H1 (cell line): Measurements from ENCODE around the gene TIMM23. TPM values are rescaled to one million over a fixed set of nuclear protein-coding genes. Genes with fewer than 3 reads are reported as not detected.
A peak's percentile ranks its signal among the peaks of the same experiment; 100 is the strongest.

Source experiments
- CTCF ChIA-PET: fragments of 300-600 bp; sonication (Branson Sonifier 250); formaldehyde crosslinking; loops from one replicate; lab custom pipeline; 2021; ENCODE audit not compliant: partially characterized antibody; lab: Charles Lee
- POLR2A ChIA-PET: fragments of 300-600 bp; sonication (Branson Sonifier 250); formaldehyde crosslinking; loops from one replicate; lab custom pipeline; 2021; ENCODE audit warnings: inconsistent platforms; ENCODE audit not compliant: partially characterized antibody; lab: Charles Lee
- DNase-seq, 2 experiments: peaks; one replicate each; pipeline versions ENCODE4 v3.0.0 to v3.0.0-alpha.2; 2010 to 2022; ENCODE audit warnings: low spot score in 2 of 2, low read depth in 1 of 2, mixed read lengths in 1 of 2
- FAIRE-seq: peaks from 2 replicates; lab custom pipeline; 2011; peaks lifted over from hg19 to GRCh38; lab: Jason Lieb, UNC
- H2AFZ ChIP-seq: 2 replicates; pipeline ENCODE4 v1.8.1; 2012; ENCODE audit warnings: low read length, inconsistent platforms
- H2AK5ac ChIP-seq: 2 replicates; pipeline ENCODE4 v1.6.1; 2013; ENCODE audit warnings: low read depth, low read length
- H2BK120ac ChIP-seq: replicated peaks from 2 replicates; pipeline ENCODE3; 2013; ENCODE audit warnings: low read depth, low read length, inconsistent platforms
- H2BK12ac ChIP-seq: 2 replicates; pipeline ENCODE4 v1.6.1; 2013; ENCODE audit warnings: low read depth, low read length
- H2BK15ac ChIP-seq: 2 replicates; pipeline ENCODE4 v1.6.1; 2013; ENCODE audit warnings: low read length
- H2BK20ac ChIP-seq: 2 replicates; pipeline ENCODE4 v1.6.1; 2013; ENCODE audit warnings: low read length
- H2BK5ac ChIP-seq: 2 replicates; pipeline ENCODE4 v1.6.1; 2013; ENCODE audit warnings: low read depth, low read length
- H3K14ac ChIP-seq: 2 replicates; pipeline ENCODE4 v1.6.1; 2013; ENCODE audit warnings: inconsistent platforms; ENCODE audit not compliant: insufficient read length
- H3K18ac ChIP-seq: 2 replicates; pipeline ENCODE4 v1.6.1; 2013; ENCODE audit warnings: low read length; ENCODE audit errors: extremely low read depth
- H3K23ac ChIP-seq: 2 replicates; pipeline ENCODE4 v1.6.1; 2013; ENCODE audit warnings: inconsistent platforms; ENCODE audit not compliant: insufficient read length
- H3K23me2 ChIP-seq: 2 replicates; pipeline ENCODE4 v1.6.1; 2013; ENCODE audit warnings: low read depth, low read length
- H3K27ac ChIP-seq: 2 replicates; pipeline ENCODE4 v1.6.1; 2011; ENCODE audit warnings: low read depth, low read length, inconsistent platforms
- H3K27me3 ChIP-seq, 4 experiments: replicated peaks in 1 of 4; 1 replicate in 1 of 4; 2 replicates in 3 of 4; pipeline versions ENCODE4 v1.6.1 to v1.8.1; 2011 to 2013; ENCODE audit warnings: low read length in 3 of 4, mild to moderate bottlenecking in 3 of 4, inconsistent platforms in 2 of 4, mixed read lengths in 2 of 4, moderate library complexity in 1 of 4; ENCODE audit not compliant: control insufficient read depth in 3 of 4, insufficient read depth in 3 of 4; ENCODE audit errors: extremely low read depth in 1 of 4
- H3K36me3 ChIP-seq, 4 experiments: 2 replicates each; pipeline versions ENCODE4 v1.6.1 to v1.8.1; 2011 to 2013; ENCODE audit warnings: mild to moderate bottlenecking in 4 of 4, low read length in 3 of 4, moderate library complexity in 2 of 4, control low read depth in 1 of 4, inconsistent platforms in 1 of 4; ENCODE audit not compliant: insufficient read depth in 4 of 4, control insufficient read depth in 2 of 4
- H3K4ac ChIP-seq: replicated peaks from 2 replicates; pipeline ENCODE3; 2013; ENCODE audit warnings: low read length, low read depth, mixed read lengths, inconsistent platforms; ENCODE audit not compliant: insufficient read length
- H3K4me1 ChIP-seq, 4 experiments: replicated peaks in 1 of 4; 1 replicate in 1 of 4; 2 replicates in 3 of 4; pipeline versions ENCODE4 v1.6.1 to v1.8.1; 2011 to 2013; ENCODE audit warnings: low read length in 3 of 4, inconsistent platforms in 2 of 4, mixed read lengths in 1 of 4; ENCODE audit not compliant: insufficient read depth in 4 of 4, control insufficient read depth in 3 of 4
- H3K4me2 ChIP-seq, 2 experiments: 2 replicates each; pipeline versions ENCODE4 v1.6.1 to v1.8.1; 2011 to 2013; ENCODE audit warnings: low read depth in 2 of 2, low read length in 2 of 2, control low read depth in 1 of 2, inconsistent platforms in 1 of 2, mild to moderate bottlenecking in 1 of 2; ENCODE audit not compliant: insufficient read depth in 1 of 2
- H3K4me3 ChIP-seq, 4 experiments: fragments of 200-600, 300-600 bp in 1 of 4; sonication (generic), shearing (Covaris generic), sonication (Bioruptor Twin) in 1 of 4; 2 replicates each; pipeline versions ENCODE4 v1.5.1 to v1.8.1; 2011 to 2016; ENCODE audit warnings: low read length in 4 of 4, low read depth in 3 of 4, control low read depth in 2 of 4, inconsistent platforms in 2 of 4, mild to moderate bottlenecking in 2 of 4, mixed read lengths in 1 of 4, moderate library complexity in 1 of 4; ENCODE audit not compliant: insufficient read depth in 2 of 4; ENCODE audit errors: extremely low read depth in 1 of 4
- H3K56ac ChIP-seq: replicated peaks from 2 replicates; pipeline ENCODE3; 2013; ENCODE audit warnings: low read depth, mild to moderate bottlenecking, mixed read lengths, low read length, inconsistent platforms; ENCODE audit not compliant: insufficient read length
- H3K79me1 ChIP-seq: 2 replicates; pipeline ENCODE4 v1.6.1; 2013; ENCODE audit warnings: low read depth, low read length, control low read depth
- H3K79me2 ChIP-seq, 2 experiments: 2 replicates each; pipeline versions ENCODE4 v1.6.1 to v1.8.1; 2012 to 2013; ENCODE audit warnings: low read length in 2 of 2, mild to moderate bottlenecking in 2 of 2, inconsistent platforms in 1 of 2; ENCODE audit not compliant: insufficient read depth in 2 of 2, control insufficient read depth in 1 of 2
- H3K9ac ChIP-seq, 4 experiments: replicated peaks in 1 of 4; 1 replicate in 1 of 4; 2 replicates in 3 of 4; pipeline versions ENCODE4 v1.6.1 to v1.8.1; 2011 to 2013; ENCODE audit warnings: low read depth in 3 of 4, low read length in 3 of 4, control low read depth in 2 of 4, mild to moderate bottlenecking in 2 of 4, moderate library complexity in 2 of 4, inconsistent platforms in 1 of 4; ENCODE audit errors: extremely low read depth in 1 of 4
- H3K9me3 ChIP-seq, 2 experiments: 2 replicates each; pipeline versions ENCODE4 v1.6.1 to v1.8.1; 2012 to 2013; ENCODE audit warnings: mild to moderate bottlenecking in 2 of 2, moderate library complexity in 2 of 2, control low read depth in 1 of 2, inconsistent platforms in 1 of 2, low read depth in 1 of 2, low read length in 1 of 2, mixed read lengths in 1 of 2; ENCODE audit not compliant: insufficient read depth in 2 of 2
- H4K20me1 ChIP-seq, 2 experiments: replicated peaks in 1 of 2; 2 replicates each; pipeline versions ENCODE3 to v1.8.1; 2011 to 2013; ENCODE audit warnings: inconsistent platforms in 2 of 2, low read length in 2 of 2, mild to moderate bottlenecking in 1 of 2; ENCODE audit not compliant: insufficient read depth in 2 of 2, control insufficient read depth in 1 of 2
- H4K5ac ChIP-seq: 2 replicates; pipeline ENCODE4 v1.6.1; 2013; ENCODE audit warnings: low read length, low read depth, mixed read lengths, inconsistent platforms; ENCODE audit not compliant: insufficient read length
- H4K8ac ChIP-seq: 2 replicates; pipeline ENCODE4 v1.8.0; 2013; ENCODE audit warnings: mild to moderate bottlenecking, moderate library complexity, low read length, inconsistent platforms; ENCODE audit not compliant: insufficient read depth; ENCODE audit errors: extremely low read depth
- H4K91ac ChIP-seq: replicated peaks from 2 replicates; pipeline ENCODE3; 2013; ENCODE audit warnings: low read length, mixed read lengths, inconsistent platforms; ENCODE audit not compliant: insufficient read length
- FOSL1 ChIP-seq: IDR thresholded peaks from 2 replicates; pipeline ENCODE4 v1.6.1; 2011; ENCODE audit warnings: mild to moderate bottlenecking, low read depth, low read length, moderate library complexity; ENCODE audit not compliant: insufficient read depth
- RAD21 ChIP-seq, 2 experiments: IDR thresholded peaks in 1 of 2; conservative IDR thresholded peaks in 1 of 2; 2 replicates each; pipeline ENCODE4 v1.6.1; 2011; ENCODE audit warnings: low read depth in 2 of 2, low read length in 2 of 2, improper control_type of control experiment in 1 of 2, inconsistent platforms in 1 of 2, mild to moderate bottlenecking in 1 of 2, moderate library complexity in 1 of 2
- WGBS, 2 experiments: shearing (Covaris generic) in 1 of 2; methylation state at CpG; one replicate each; pipeline versions ENCODE4 v1.1.6 to v1.1.7; 2013 to 2015; ENCODE audit warnings: low lambda C conversion rate in 2 of 2, mixed read lengths in 2 of 2, inconsistent platforms in 1 of 2, low coverage in 1 of 2, missing lambda C conversion rate in 1 of 2; ENCODE audit not compliant: insufficient replicate concordance in 2 of 2, insufficient coverage in 1 of 2, insufficient read length in 1 of 2; ENCODE audit errors: extremely low coverage in 1 of 2, missing lambda C conversion rate in 1 of 2; 5-methylcytosine and 5-hydroxymethylcytosine counted together
- polyA plus RNA-seq, 7 experiments: library from polyadenylated mRNA; depleted of rRNA in 3 of 7; stranded (reverse) in 5 of 7; unstranded in 2 of 7; fragments of >200 nt in 5 of 7; fragments of 200-250 nt in 2 of 7; gene quantifications; 1 replicate in 5 of 7; 2 replicates in 1 of 7; 4 replicates in 1 of 7; pipeline versions ENCODE4 v1.2.1 to v1.2.3, GENCODE V29; 2011 to 2013; ENCODE audit warnings: missing spikeins in 2 of 7, mixed read lengths in 2 of 7
- total RNA-seq: library from RNA; stranded (reverse); fragmentation: NEBNext Ultra II Directional; extraction: Animal tissue kit (Norgen Biotek cat#: 25700); gene quantifications from 2 replicates; pipeline ENCODE4 v1.2.1, GENCODE V29; 2021

The TIMM23 gene
- total and polyA plus RNA-seq, 2 of the 8 experiments (the other 6 are each of a cell fraction or from before 2014, with no cell fraction given) = 101 to 130 TPM

DNA sequence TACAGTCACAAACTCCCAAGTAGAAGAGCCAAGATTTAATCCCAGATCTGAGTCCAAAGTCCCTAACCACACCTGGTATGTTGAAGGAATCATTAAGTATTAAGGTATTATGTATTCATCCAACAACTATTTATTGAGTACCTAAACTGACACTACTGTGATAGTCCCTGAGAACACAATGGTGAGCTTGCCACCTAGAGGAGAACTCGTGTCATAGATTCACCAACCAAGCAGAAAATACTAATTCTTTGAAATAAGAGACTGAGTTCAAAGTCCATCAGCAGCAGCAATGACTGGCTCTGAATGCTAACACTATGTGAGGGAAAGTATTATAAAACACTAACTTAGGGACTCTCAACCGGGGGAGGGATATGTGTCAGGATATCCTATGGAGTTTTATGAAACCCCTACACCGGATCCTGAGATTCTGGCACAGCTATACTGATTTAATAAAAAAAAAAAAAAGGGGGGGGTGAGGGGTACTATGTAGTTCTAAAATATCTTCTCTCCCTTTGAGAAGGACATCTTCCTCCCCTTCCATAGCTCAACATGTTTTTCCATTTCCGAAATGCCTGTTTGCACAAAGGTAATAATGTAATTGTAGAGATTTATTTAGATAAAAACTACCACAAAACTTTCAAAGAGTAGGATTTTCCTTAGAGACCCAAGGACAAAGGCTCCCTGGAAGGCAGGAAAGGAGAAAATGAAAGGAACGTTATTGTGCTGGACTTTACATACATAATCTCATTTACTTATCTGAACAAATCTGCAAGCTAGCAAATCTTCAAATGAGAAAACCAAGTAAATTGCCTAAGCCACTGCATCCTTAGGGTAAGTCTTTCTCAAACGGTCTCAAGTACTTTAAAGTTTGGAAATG, 56.5 kb downstream of the TIMM23 start:
- no peak overlapping the region for H4K5ac ChIP-seq
- no peak overlapping the region for H2BK12ac ChIP-seq
- no peaks in the 10 kb centered on the region for H3K36me3 ChIP-seq
- FAIRE-seq (no peak), DNase-seq (no peak)
- H2AK5ac ChIP-seq = no peak overlapping the region
- ChIA-PET POLR2A (interaction anchor here (0.6 to 0.8 kb wide), 2 partner anchors 14 to 18 kb away, joined by 3 to 4 read pairs; no protein-coding TSS in a partner anchor), CTCF (interaction anchor here (0.6 to 1.9 kb wide), 8 partner anchors 10 to 198 kb away, joined by 3 to 8 read pairs (median 4); no protein-coding TSS in a partner anchor)
- H3K79me2 ChIP-seq = peaks cover 0 to 48% of the 10 kb centered on the region in 2 experiments; a peak in 2 of 4 replicates
- 54% methylated on average over 6 of the region's 6 CpGs; no CpG with 5 or more reads in 1 of the 2 experiments for WGBS, 2 experiments
- no peak overlapping the region for H4K8ac ChIP-seq
- H2BK20ac ChIP-seq = no peak overlapping the region
- H3K56ac ChIP-seq = no peak overlapping the region
- no peaks in the 10 kb centered on the region for H3K27me3 ChIP-seq
- no peak overlapping the region for H2BK120ac ChIP-seq
- no peaks in the 10 kb centered on the region for H3K9me3 ChIP-seq
- no peak overlapping the region for H3K27ac ChIP-seq
- peak overlapping the region in 1 of 4 experiments; percentile 89; a peak in 2 of 8 replicates for H3K4me3 ChIP-seq
- H4K91ac ChIP-seq = no peak overlapping the region
- no peak overlapping the region for H2AFZ ChIP-seq
- H2BK5ac ChIP-seq = no peak overlapping the region
- H4K20me1 ChIP-seq = peaks cover 1 to 15% of the 10 kb centered on the region in 2 experiments
- peak overlapping the region; percentile 73 to 80; a peak in 2 of 4 replicates for H3K4me2 ChIP-seq
- H3K14ac ChIP-seq = no peak overlapping the region
- H3K23me2 ChIP-seq = peaks cover 4% of the 10 kb centered on the region; the same call in 1 of the 2 replicates
- no peak overlapping the region; a peak in 1 of 7 replicates for H3K9ac ChIP-seq
- no peak overlapping the region for H2BK15ac ChIP-seq
- no peak overlapping the region for H3K23ac ChIP-seq
- no peak overlapping the region for H3K18ac ChIP-seq
- peaks cover 0 to 12% (median 3%) of the 10 kb centered on the region in 4 experiments; a peak in 5 of 7 replicates for H3K4me1 ChIP-seq
- peaks cover 2% of the 10 kb centered on the region; the same call in 1 of the 2 replicates for H3K79me1 ChIP-seq
- H3K4ac ChIP-seq = no peak overlapping the region
- TF ChIP-seq FOSL1 (no peak), RAD21 (IDR thresholded peaks at IDR 0.05 in 1 of 2, conservative IDR thresholded peaks at IDR 0.05 in 1 of 2; ENCODE audit: low read depth in 2 of 2, low read length in 2 of 2) (peak; percentile 74 to 78)
